ENCODE results near the gene RFXAP. TPM values are rescaled to one million over a fixed set of nuclear protein-coding genes. Genes with fewer than 3 reads are reported as not detected.

RFXAP gene
- total RNA-seq, 1 experiment from 2014 or later: 16.0 TPM

DNA sequence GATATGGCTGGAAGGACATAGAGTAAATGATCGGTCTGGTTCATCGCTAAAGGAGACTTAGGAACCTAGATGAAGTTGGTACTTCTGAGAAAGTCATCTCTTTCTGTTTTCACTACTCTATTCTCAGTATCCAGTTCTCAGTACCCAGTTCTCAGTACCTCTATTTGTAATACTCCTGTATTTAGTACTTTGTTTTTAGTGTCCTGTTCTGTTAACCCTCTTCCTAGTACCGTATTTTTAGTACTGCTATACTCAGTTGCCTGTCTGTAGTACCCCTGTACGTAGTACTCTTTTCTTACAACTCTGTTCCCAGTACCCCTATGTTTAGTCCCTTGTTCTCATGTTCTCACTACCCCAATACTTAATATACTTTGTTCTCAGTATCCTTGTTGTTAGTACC is 1.2 kb downstream of the RFXAP start:
- peaks cover 60% of the 10 kb centered on the region for H3K4me1 ChIP-seq (ENCODE audit: low read length)
- H3K27me3 ChIP-seq (ENCODE audit: low read length): no peaks in the 10 kb centered on the region
- H2AFZ ChIP-seq (ENCODE audit: low read length): no peak overlapping the region
- H4K20me1 ChIP-seq (ENCODE audit: insufficient read depth, low read depth, low read length): no peaks in the 10 kb centered on the region
- H3K4me3 ChIP-seq (ENCODE audit: low read length): peak overlapping the region; percentile 85
- peak overlapping the region; percentile 92 for H3K9ac ChIP-seq (ENCODE audit: low read length)
- H3K9me2 ChIP-seq (replicated peaks; ENCODE audit: insufficient read depth, low read length): no peaks in the 10 kb centered on the region
- H3K9me3 ChIP-seq (ENCODE audit: low read length): no peaks in the 10 kb centered on the region
- H3K27ac ChIP-seq (ENCODE audit: low read length): peak overlapping the region; percentile 69; the same call in 1 of the 2 replicates
- H3K79me2 ChIP-seq (ENCODE audit: low read length): peaks cover 60% of the 10 kb centered on the region
- DNase-seq: peak; percentile 48
- peak overlapping the region; percentile 96 for H3K4me2 ChIP-seq (ENCODE audit: low read depth, low read length, poor library complexity, severe bottlenecking)
- H3K36me3 ChIP-seq (ENCODE audit: insufficient read depth, low read length): peaks cover 10% of the 10 kb centered on the region; the same call in 1 of the 2 replicates

- Histone ChIP-seq H3K4me2 (ENCODE audit: low read depth, low read length, poor library complexity, severe bottlenecking) (peak overlapping the region; percentile 96), H3K9me2 (replicated peaks; ENCODE audit: insufficient read depth, low read length) (no peaks in the 10 kb centered on the region), H3K4me1 (ENCODE audit: low read length) (peaks cover 63% of the 10 kb centered on the region), H3K9ac (ENCODE audit: low read length) (no peak overlapping the region), H3K79me2 (ENCODE audit: low read length) (peaks cover 78% of the 10 kb centered on the region), H4K20me1 (ENCODE audit: insufficient read depth, low read depth, low read length) (no peaks in the 10 kb centered on the region), H2AFZ (ENCODE audit: low read length) (no peak overlapping the region), H3K27me3 (ENCODE audit: low read length) (no peaks in the 10 kb centered on the region), H3K36me3 (ENCODE audit: insufficient read depth, low read length) (peaks cover 27% of the 10 kb centered on the region; the same call in 1 of the 2 replicates), H3K27ac (ENCODE audit: low read length) (peak overlapping the region; percentile 30; the same call in 1 of the 2 replicates), H3K9me3 (ENCODE audit: low read length) (no peaks in the 10 kb centered on the region), H3K4me3 (ENCODE audit: low read length) (peak overlapping the region; percentile 6)
- DNase-seq: no peak
These were observed 3.8 kb downstream of the RFXAP start for GRCh38 chr13:36822785-36823184.

DNA sequence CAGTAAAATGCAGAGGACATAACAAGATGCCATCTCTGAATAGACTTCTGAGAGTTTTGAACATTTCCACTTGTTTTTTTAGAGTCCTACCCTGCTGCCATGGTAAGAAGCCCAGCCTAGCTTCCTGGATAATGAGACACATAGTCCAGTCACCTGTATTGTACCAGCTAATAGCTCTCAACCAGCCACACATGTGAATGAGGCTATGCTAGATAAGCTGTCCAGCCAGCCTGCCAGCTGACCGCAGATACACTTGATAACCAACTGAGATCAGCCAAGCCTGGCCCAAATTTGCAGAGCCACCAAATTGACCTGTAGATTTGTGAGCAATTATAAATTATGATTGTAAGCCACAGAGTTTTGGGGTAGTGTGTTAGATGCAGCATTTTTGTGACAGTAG is 10.7 kb downstream of the RFXAP start:
- Histone ChIP-seq H3K27ac (ENCODE audit: low read length) (no peak overlapping the region), H3K36me3 (ENCODE audit: insufficient read depth, low read length) (peaks cover 48% of the 10 kb centered on the region), H3K79me2 (ENCODE audit: low read length) (peaks cover 34% of the 10 kb centered on the region), H3K9me2 (replicated peaks; ENCODE audit: insufficient read depth, low read length) (no peaks in the 10 kb centered on the region), H3K9ac (ENCODE audit: low read length) (no peak overlapping the region), H2AFZ (ENCODE audit: low read length) (no peak overlapping the region), H3K4me2 (ENCODE audit: low read depth, low read length, poor library complexity, severe bottlenecking) (no peak overlapping the region), H3K4me3 (ENCODE audit: low read length) (no peak overlapping the region), H3K4me1 (ENCODE audit: low read length) (peaks cover 4% of the 10 kb centered on the region), H3K27me3 (ENCODE audit: low read length) (no peaks in the 10 kb centered on the region), H4K20me1 (ENCODE audit: insufficient read depth, low read depth, low read length) (no peaks in the 10 kb centered on the region), H3K9me3 (ENCODE audit: low read length) (no peaks in the 10 kb centered on the region)
- no peak for DNase-seq

DNA sequence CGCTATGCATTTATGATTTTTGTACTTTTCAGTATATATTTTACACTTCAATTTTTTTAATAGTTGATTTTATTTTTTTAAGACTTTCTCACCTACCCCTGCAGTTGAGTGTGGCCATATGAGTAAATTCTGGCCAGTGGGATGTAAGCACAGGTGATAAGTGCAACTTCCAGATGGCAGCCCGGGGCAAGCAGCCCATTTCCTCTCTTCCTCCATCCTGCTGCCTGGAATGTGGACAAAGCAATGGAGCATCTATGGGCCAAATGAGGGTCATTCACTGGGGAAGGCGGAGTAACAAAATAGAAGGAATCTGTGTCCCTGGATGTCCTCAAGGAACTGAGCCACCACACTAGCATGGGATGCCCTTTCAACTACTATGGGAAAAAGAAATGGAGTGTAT is 12.3 kb downstream of the RFXAP start:
- Histone ChIP-seq H3K36me3 (ENCODE audit: insufficient read depth, low read length) (peaks cover 36% of the 10 kb centered on the region), H3K9me2 (replicated peaks; ENCODE audit: insufficient read depth, low read length) (no peaks in the 10 kb centered on the region), H3K4me3 (ENCODE audit: low read length) (no peak overlapping the region), H3K79me2 (ENCODE audit: low read length) (peaks cover 19% of the 10 kb centered on the region), H3K9ac (ENCODE audit: low read length) (no peak overlapping the region), H2AFZ (ENCODE audit: low read length) (no peak overlapping the region), H3K4me2 (ENCODE audit: low read depth, low read length, poor library complexity, severe bottlenecking) (no peak overlapping the region), H3K4me1 (ENCODE audit: low read length) (peaks cover 3% of the 10 kb centered on the region; the same call in 1 of the 2 replicates), H3K27me3 (ENCODE audit: low read length) (no peaks in the 10 kb centered on the region), H3K9me3 (ENCODE audit: low read length) (no peaks in the 10 kb centered on the region), H4K20me1 (ENCODE audit: insufficient read depth, low read depth, low read length) (no peaks in the 10 kb centered on the region), H3K27ac (ENCODE audit: low read length) (no peak overlapping the region)
- DNase-seq: no peak

GRCh38 chr13:36834299-36834698 is 15.3 kb downstream of the RFXAP start:
- Histone ChIP-seq H3K27me3 (ENCODE audit: low read length) (no peaks in the 10 kb centered on the region), H3K9ac (ENCODE audit: low read length) (no peak overlapping the region), H3K4me2 (ENCODE audit: low read depth, low read length, poor library complexity, severe bottlenecking) (no peak overlapping the region), H3K4me3 (ENCODE audit: low read length) (no peak overlapping the region), H3K9me2 (replicated peaks; ENCODE audit: insufficient read depth, low read length) (no peaks in the 10 kb centered on the region), H3K79me2 (ENCODE audit: low read length) (peaks cover 3% of the 10 kb centered on the region), H2AFZ (ENCODE audit: low read length) (no peak overlapping the region), H3K9me3 (ENCODE audit: low read length) (no peaks in the 10 kb centered on the region), H3K36me3 (ENCODE audit: insufficient read depth, low read length) (peaks cover 15% of the 10 kb centered on the region; the same call in 1 of the 2 replicates), H3K4me1 (ENCODE audit: low read length) (no peaks in the 10 kb centered on the region), H3K27ac (ENCODE audit: low read length) (no peak overlapping the region), H4K20me1 (ENCODE audit: insufficient read depth, low read depth, low read length) (no peaks in the 10 kb centered on the region)
- no peak for DNase-seq

- DNase-seq: no peak
These were observed 18.5 kb downstream of the RFXAP start for GRCh38 chr13:36837354-36838092.

GRCh38 chr13:36839281-36839680 is 20.3 kb downstream of the RFXAP start:
- H3K27ac ChIP-seq (ENCODE audit: low read length): no peak overlapping the region
- no peak overlapping the region for H3K4me3 ChIP-seq (ENCODE audit: low read length)
- H3K27me3 ChIP-seq (ENCODE audit: low read length): no peaks in the 10 kb centered on the region
- H3K4me1 ChIP-seq (ENCODE audit: low read length): no peaks in the 10 kb centered on the region
- H3K4me2 ChIP-seq (ENCODE audit: low read depth, low read length, poor library complexity, severe bottlenecking): no peak overlapping the region
- no peaks in the 10 kb centered on the region for H3K9me3 ChIP-seq (ENCODE audit: low read length)
- no peak for DNase-seq
- 0 out of 2 replicates have a peak, but pooled peaks cover under 1% of the 10 kb centered on the region for H3K79me2 ChIP-seq (ENCODE audit: low read length)
- no peak overlapping the region for H2AFZ ChIP-seq (ENCODE audit: low read length)
- no peaks in the 10 kb centered on the region for H3K36me3 ChIP-seq (ENCODE audit: insufficient read depth, low read length)
- no peaks in the 10 kb centered on the region for H3K9me2 ChIP-seq (replicated peaks; ENCODE audit: insufficient read depth, low read length)
- no peak overlapping the region for H3K9ac ChIP-seq (ENCODE audit: low read length)
- H4K20me1 ChIP-seq (ENCODE audit: insufficient read depth, low read depth, low read length): no peaks in the 10 kb centered on the region

More at GRCh38 chr13:36837354-36838092, 18.5 kb downstream of the RFXAP start:
- Histone ChIP-seq H3K9ac (ENCODE audit: low read length) (no peak overlapping the region), H3K79me2 (ENCODE audit: low read length) (0 out of 2 replicates have a peak, but pooled peaks cover 3% of the 10 kb centered on the region), H3K4me3 (ENCODE audit: low read length) (no peak overlapping the region), H3K4me1 (ENCODE audit: low read length) (no peaks in the 10 kb centered on the region), H3K27ac (ENCODE audit: low read length) (no peak overlapping the region), H3K4me2 (ENCODE audit: low read depth, low read length, poor library complexity, severe bottlenecking) (no peak overlapping the region), H3K9me2 (replicated peaks; ENCODE audit: insufficient read depth, low read length) (no peaks in the 10 kb centered on the region), H4K20me1 (ENCODE audit: insufficient read depth, low read depth, low read length) (no peaks in the 10 kb centered on the region), H3K9me3 (ENCODE audit: low read length) (no peaks in the 10 kb centered on the region), H3K36me3 (ENCODE audit: insufficient read depth, low read length) (no peaks in the 10 kb centered on the region), H2AFZ (ENCODE audit: low read length) (no peak overlapping the region), H3K27me3 (ENCODE audit: low read length) (no peaks in the 10 kb centered on the region)

GRCh38 chr13:36839981-36840380 is 21.0 kb downstream of the RFXAP start:
- Histone ChIP-seq H2AFZ (ENCODE audit: low read length) (no peak overlapping the region), H3K79me2 (ENCODE audit: low read length) (no peaks in the 10 kb centered on the region), H3K27ac (ENCODE audit: low read length) (no peak overlapping the region), H4K20me1 (ENCODE audit: insufficient read depth, low read depth, low read length) (no peaks in the 10 kb centered on the region), H3K4me2 (ENCODE audit: low read depth, low read length, poor library complexity, severe bottlenecking) (no peak overlapping the region), H3K9ac (ENCODE audit: low read length) (no peak overlapping the region), H3K4me1 (ENCODE audit: low read length) (no peaks in the 10 kb centered on the region), H3K36me3 (ENCODE audit: insufficient read depth, low read length) (no peaks in the 10 kb centered on the region), H3K9me3 (ENCODE audit: low read length) (no peaks in the 10 kb centered on the region), H3K4me3 (ENCODE audit: low read length) (no peak overlapping the region), H3K9me2 (replicated peaks; ENCODE audit: insufficient read depth, low read length) (no peaks in the 10 kb centered on the region), H3K27me3 (ENCODE audit: low read length) (no peaks in the 10 kb centered on the region)
- DNase-seq: no peak

Measured in Karpas-422 (cell line).